CD4-positive, alpha-beta memory T cell (primary cell): ENCODE results near the gene PRTN3. TPM values are rescaled to one million over a fixed set of nuclear protein-coding genes. Genes with fewer than 3 reads are reported as not detected.
"Not testable (repeated sequence)": the region's sequence is repeated elsewhere in the genome, so short reads cannot be mapped to it uniquely, and the experiment has no call there.

ENCODE experiments used
- CTCF ChIA-PET: fragments of 350-600 bp; sonication (Branson Sonifier 250); formaldehyde crosslinking; loops from one replicate; lab custom pipeline; 2021; ENCODE audit warnings: inconsistent platforms; ENCODE audit not compliant: partially characterized antibody; lab: Charles Lee
- POLR2A ChIA-PET: fragments of 350-600 bp; sonication (Branson Sonifier 250); formaldehyde crosslinking; loops from one replicate; lab custom pipeline; 2021; ENCODE audit not compliant: partially characterized antibody; lab: Charles Lee
- DNase-seq, 5 donors: peaks; one replicate each; pipeline versions ENCODE4 v3.0.0 to v3.0.0-alpha.2; 2020 to 2022; ENCODE audit warnings: mixed read lengths in 1 of 5
- H3K27ac ChIP-seq: one replicate; pipeline ENCODE4 v1.7.0; 2013; ENCODE audit warnings: low read depth, low read length
- H3K27me3 ChIP-seq: 2 replicates; pipeline ENCODE4 v1.7.0; 2013; ENCODE audit warnings: mild to moderate bottlenecking, low read length, moderate library complexity; ENCODE audit not compliant: insufficient read depth
- H3K36me3 ChIP-seq: 2 replicates; pipeline ENCODE4 v1.7.0; 2013; ENCODE audit warnings: mild to moderate bottlenecking, low read length, moderate library complexity; ENCODE audit not compliant: insufficient read depth
- H3K4me1 ChIP-seq: 2 replicates; pipeline ENCODE4 v1.7.0; 2013; ENCODE audit warnings: mild to moderate bottlenecking, low read length, moderate library complexity; ENCODE audit not compliant: insufficient read depth
- H3K4me3 ChIP-seq, 2 donors: one replicate each; pipeline ENCODE4 v1.7.0; 2013; ENCODE audit warnings: low read length in 2 of 2, mild to moderate bottlenecking in 1 of 2
- H3K9me3 ChIP-seq, 2 donors: one replicate each; pipeline ENCODE4 v1.7.0; 2013; ENCODE audit warnings: low read length in 2 of 2, control low read depth in 1 of 2; ENCODE audit not compliant: control insufficient read depth in 1 of 2
- H3K27ac Mint-ChIP-seq, 7 donors: one replicate each; pipeline ENCODE4 v1.8.0; 2020 to 2021; ENCODE audit warnings: mixed read lengths in 7 of 7, mild to moderate bottlenecking in 6 of 7, inconsistent platforms in 3 of 7, moderate library complexity in 3 of 7
- H3K27me3 Mint-ChIP-seq, 2 donors: one replicate each; pipeline ENCODE4 v1.8.0; 2020 to 2021; ENCODE audit warnings: mixed read lengths in 2 of 2
- H3K36me3 Mint-ChIP-seq, 2 donors: one replicate each; pipeline ENCODE4 v1.8.0; 2020 to 2021; ENCODE audit warnings: mixed read lengths in 2 of 2, inconsistent platforms in 1 of 2, mild to moderate bottlenecking in 1 of 2
- H3K4me1 Mint-ChIP-seq, 4 donors: one replicate each; pipeline ENCODE4 v1.8.0; 2020 to 2021; ENCODE audit warnings: mixed read lengths in 4 of 4, mild to moderate bottlenecking in 1 of 4
- H3K4me3 Mint-ChIP-seq, 8 donors: one replicate each; pipeline ENCODE4 v1.8.0; 2020 to 2021; ENCODE audit warnings: mixed read lengths in 8 of 8, mild to moderate bottlenecking in 7 of 8, moderate library complexity in 6 of 8, inconsistent platforms in 3 of 8
- H3K9me3 Mint-ChIP-seq, 8 donors: one replicate each; pipeline ENCODE4 v1.8.0; 2020 to 2021; ENCODE audit warnings: mixed read lengths in 8 of 8, mild to moderate bottlenecking in 5 of 8, inconsistent platforms in 3 of 8, moderate library complexity in 1 of 8
- intact Hi-C: fragments of 100-400 bp; cut with micrococcal nuclease; formaldehyde crosslinking; loops from one replicate; pipeline ENCODE4 v1.15.1; 2023
- polyA plus RNA-seq, 2 donors: library from polyadenylated mRNA; unstranded; fragments of 300-500 nt; fragmentation: Illumina TruSeq; gene quantifications; one replicate each; pipeline ENCODE4 v1.2.3, GENCODE V29; 2021
- total RNA-seq, 2 experiments: library from RNA; stranded (reverse); gene quantifications; one replicate each; pipeline ENCODE4 v1.2.3, GENCODE V29; 2021

Gene PRTN3
- total and polyA plus RNA-seq, 4 experiments from 2014 or later: not detected

- no peaks in the 10 kb centered on the region for H3K9me3 ChIP-seq
- peaks cover 26% of the 10 kb centered on the region for H3K4me1 ChIP-seq
- no peaks in the 10 kb centered on the region for H3K9me3 Mint-ChIP-seq
- H3K27ac Mint-ChIP-seq: peak overlapping the region in 2 of 7 donors; percentile 50 to 95
- ChIA-PET POLR2A (no interaction called here), CTCF (interaction anchor here (1.3 kb wide), 1 partner anchor 24 kb away, joined by 4 read pairs; no protein-coding TSS in a partner anchor)
- H3K27ac ChIP-seq: no peak overlapping the region
- peak overlapping the region in 1 of 8 donors; percentile 29 for H3K4me3 Mint-ChIP-seq
- H3K27me3 ChIP-seq: no peaks in the 10 kb centered on the region
- H3K27me3 Mint-ChIP-seq: no peaks in the 10 kb centered on the region
- H3K4me3 ChIP-seq: no peak overlapping the region
- H3K4me1 Mint-ChIP-seq: peaks cover 0 to 29% (median 3%) of the 10 kb centered on the region in 4 donors
- intact Hi-C loops: no loop called here
- H3K36me3 Mint-ChIP-seq: peaks cover 0 to 26% of the 10 kb centered on the region in 2 donors
- no peak for DNase-seq
- peaks cover 27% of the 10 kb centered on the region for H3K36me3 ChIP-seq
Observed at GRCh38 chr19:887599-887998, 46.8 kb downstream of the PRTN3 start.

GRCh38 chr19:888581-889385 is 48.0 kb downstream of the PRTN3 start:
- Histone ChIP-seq H3K4me1 (peaks cover 33% of the 10 kb centered on the region), H3K4me3 (no peak overlapping the region), H3K27me3 (no peaks in the 10 kb centered on the region), H3K27ac (peak overlapping the region; percentile 25), H3K9me3 (no peaks in the 10 kb centered on the region), H3K36me3 (peaks cover 22% of the 10 kb centered on the region)
- peaks cover 0 to 6% (median 0%) of the 10 kb centered on the region in 8 donors for H3K9me3 Mint-ChIP-seq
- H3K4me1 Mint-ChIP-seq: peaks cover 5 to 38% (median 10%) of the 10 kb centered on the region in 4 donors
- H3K27me3 Mint-ChIP-seq: peaks cover 0 to 3% of the 10 kb centered on the region in 2 donors
- POLR2A ChIA-PET: interaction anchor here (0.6 to 1.3 kb wide), 2 partner anchors 15 to 31 kb away, joined by 3 to 4 read pairs; no protein-coding TSS in a partner anchor
- peaks cover 0 to 28% of the 10 kb centered on the region in 2 donors for H3K36me3 Mint-ChIP-seq
- H3K27ac Mint-ChIP-seq: peak overlapping the region in 4 of 7 donors; percentile 68 to 95 (median 80)
- CTCF ChIA-PET: interaction anchor here (0.5 to 1.3 kb wide), 3 partner anchors 25 to 96 kb away, joined by 3 to 4 read pairs (median 3); no protein-coding TSS in a partner anchor
- DNase-seq: peak in 2 of 5 donors; percentile 68 to 73
- H3K4me3 Mint-ChIP-seq: peak overlapping the region in 6 of 8 donors; percentile 59 to 80 (median 72)
- intact Hi-C loops: no loop called here

GRCh38 chr19:889662-890295 is 49.0 kb downstream of the PRTN3 start:
- Mint-ChIP-seq H3K9me3 (peaks cover 0 to 6% (median 0%) of the 10 kb centered on the region in 8 donors), H3K36me3 (peaks cover 0 to 25% of the 10 kb centered on the region in 2 donors), H3K27me3 (peaks cover 0 to 3% of the 10 kb centered on the region in 2 donors), H3K4me3 (peak overlapping the region in 4 of 8 donors; percentile 23 to 74 (median 34)), H3K4me1 (peaks cover 5 to 45% (median 10%) of the 10 kb centered on the region in 4 donors), H3K27ac (peak overlapping the region in 2 of 7 donors; percentile 87 to 95)
- DNase-seq: no peak
- Histone ChIP-seq H3K36me3 (peaks cover 18% of the 10 kb centered on the region), H3K27me3 (no peaks in the 10 kb centered on the region), H3K9me3 (no peaks in the 10 kb centered on the region), H3K27ac (no peak overlapping the region), H3K4me1 (peaks cover 39% of the 10 kb centered on the region), H3K4me3 (no peak overlapping the region)
- intact Hi-C loops: no loop called here
- ChIA-PET CTCF (interaction anchor here (0.5 kb wide), 1 partner anchor 32 kb away, joined by 3 read pairs; no protein-coding TSS in a partner anchor), POLR2A (interaction anchor here (0.6 to 1.3 kb wide), 2 partner anchors 16 to 30 kb away, joined by 3 to 4 read pairs; no protein-coding TSS in a partner anchor)

- Histone ChIP-seq H3K27ac (no peak overlapping the region), H3K4me1 (peaks cover 39% of the 10 kb centered on the region), H3K36me3 (peaks cover 15% of the 10 kb centered on the region), H3K27me3 (no peaks in the 10 kb centered on the region), H3K4me3 (no peak overlapping the region), H3K9me3 (no peaks in the 10 kb centered on the region)
- Mint-ChIP-seq H3K9me3 (peaks cover 0 to 6% (median 0%) of the 10 kb centered on the region in 8 donors), H3K4me1 (peaks cover 7 to 47% (median 11%) of the 10 kb centered on the region in 4 donors), H3K27ac (peak overlapping the region in 3 of 7 donors; percentile 32 to 77 (median 63)), H3K4me3 (peak overlapping the region; percentile 41 to 78 (median 67)), H3K36me3 (peaks cover 0 to 21% of the 10 kb centered on the region in 2 donors), H3K27me3 (peaks cover 0 to 3% of the 10 kb centered on the region in 2 donors)
- CTCF ChIA-PET: no interaction called here
- intact Hi-C loops: no loop called here
- POLR2A ChIA-PET: no interaction called here
- no peak for DNase-seq
Observed at GRCh38 chr19:890831-891230, 50.0 kb downstream of the PRTN3 start.

- H3K4me1 Mint-ChIP-seq: peaks cover 7 to 51% (median 11%) of the 10 kb centered on the region in 4 donors
- intact Hi-C loops, H3K27ac ChIP-seq, DNase-seq, H3K9me3 Mint-ChIP-seq, CTCF ChIA-PET, H3K27me3 Mint-ChIP-seq, H3K27me3 ChIP-seq, H3K9me3 ChIP-seq: not testable (repeated sequence)
- POLR2A ChIA-PET: interaction anchor here (8.9 kb wide), 1 partner anchor 16 kb away, joined by 252 read pairs; no protein-coding TSS in a partner anchor
- Histone ChIP-seq H3K4me1 (peaks cover 38% of the 10 kb centered on the region), H3K4me3 (peak overlapping the region in 1 of 2 donors; percentile 76), H3K36me3 (peaks cover 11% of the 10 kb centered on the region)
- H3K4me3 Mint-ChIP-seq: peak overlapping the region; percentile 79 to 87 (median 84)
- H3K27ac Mint-ChIP-seq: peak overlapping the region in 5 of 7 donors; percentile 38 to 100 (median 78)
- H3K36me3 Mint-ChIP-seq: peaks cover under 1 to 24% of the 10 kb centered on the region in 2 donors
Observed at GRCh38 chr19:891421-892200, 50.8 kb downstream of the PRTN3 start.

- Mint-ChIP-seq H3K27ac (peak overlapping the region; percentile 38 to 100 (median 88)), H3K9me3 (peaks cover 0 to 6% (median 0%) of the 10 kb centered on the region in 8 donors), H3K4me3 (peak overlapping the region; percentile 79 to 87 (median 84)), H3K4me1 (peaks cover 7 to 47% (median 11%) of the 10 kb centered on the region in 4 donors), H3K27me3 (peaks cover 0 to 3% of the 10 kb centered on the region in 2 donors), H3K36me3 (peaks cover 5 to 26% of the 10 kb centered on the region in 2 donors)
- Histone ChIP-seq H3K9me3 (no peaks in the 10 kb centered on the region), H3K27ac (peak overlapping the region; percentile 80), H3K27me3 (no peaks in the 10 kb centered on the region), H3K4me1 (peaks cover 33% of the 10 kb centered on the region), H3K4me3 (peak overlapping the region; percentile 36 to 76), H3K36me3 (peaks cover 18% of the 10 kb centered on the region)
- intact Hi-C loops: no loop called here
- CTCF ChIA-PET: interaction anchor here (0.7 to 2.7 kb wide), 7 partner anchors 12 to 29 kb away, joined by 3 to 17 read pairs (median 5); no protein-coding TSS in a partner anchor
- no peak for DNase-seq
- POLR2A ChIA-PET: interaction anchor here (0.7 to 8.9 kb wide), 17 partner anchors 10 to 377 kb away, joined by 3 to 252 read pairs (median 7); partner anchors contain the start of genes CIRBP, KISS1R, R3HDM4 and WDR18
Observed at GRCh38 chr19:892243-892893, 51.6 kb downstream of the PRTN3 start.
